Fibroblast of lung (primary cell): Measurements from ENCODE around the gene SIPA1L3.

Experiments
- CTCF ChIP-seq, 2 donors: IDR thresholded peaks in 1 of 2; conservative IDR thresholded peaks in 1 of 2; 1 replicate in 1 of 2; 2 replicates in 1 of 2; pipeline ENCODE4 v1.5.1; 2011 to 2012; ENCODE audit warnings: low read length in 2 of 2, control low read depth in 1 of 2, inconsistent platforms in 1 of 2, low read depth in 1 of 2, mild to moderate bottlenecking in 1 of 2
- EZH2 ChIP-seq: IDR thresholded peaks from 2 replicates; pipeline ENCODE4 v1.5.1; 2012; ENCODE audit warnings: low read length, control low read depth, mild to moderate bottlenecking; ENCODE audit errors: missing control alignments

DNA sequence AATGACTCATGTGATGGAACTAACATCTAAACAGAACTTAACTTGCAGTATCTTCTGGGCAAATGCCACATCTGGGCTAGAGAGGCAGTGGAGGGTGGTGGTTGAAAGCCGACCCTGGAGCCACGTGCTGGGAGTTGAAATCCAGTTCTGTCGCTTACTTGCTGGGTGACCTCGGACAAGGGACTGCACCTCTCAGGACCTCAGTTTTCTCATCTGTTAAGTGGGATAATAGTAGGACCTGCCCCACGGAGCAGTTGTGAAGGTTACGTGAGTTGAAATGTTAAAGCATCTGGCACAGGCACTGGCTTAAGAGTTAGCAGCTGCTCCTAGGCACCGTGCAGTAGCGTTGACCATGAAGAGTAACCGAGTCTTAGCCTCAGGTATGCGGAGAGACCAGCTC, 76.1 kb downstream of the SIPA1L3 start:
- no peak for TF ChIP-seq CTCF (conservative IDR thresholded peaks at IDR 0.05 in 1 of 2, IDR thresholded peaks at IDR 0.05 in 1 of 2; ENCODE audit: low read depth in 1 of 2, low read length in 2 of 2)
- no peak for TF ChIP-seq EZH2
